H9 (cell line): ENCODE results near the gene IQGAP2. TPM values are rescaled to one million over a fixed set of nuclear protein-coding genes. Genes with fewer than 3 reads are reported as not detected.

ENCODE experiments used
- DNase-seq: peaks from one replicate; pipeline ENCODE4 v3.0.0-alpha.2; 2017
- H2AFZ ChIP-seq: one replicate; pipeline ENCODE4 v1.6.1; 2013; ENCODE audit warnings: mild to moderate bottlenecking, low read length, control low read depth, moderate library complexity
- H2AK5ac ChIP-seq: 2 replicates; pipeline ENCODE4 v1.6.1; 2013; ENCODE audit warnings: low read length, control low read depth, mixed read lengths; ENCODE audit not compliant: insufficient read length
- H2BK120ac ChIP-seq: one replicate; pipeline ENCODE4 v1.6.1; 2013; ENCODE audit warnings: low read depth, mild to moderate bottlenecking, low read length, control low read depth, inconsistent platforms; ENCODE audit not compliant: poor library complexity, severe bottlenecking
- H2BK12ac ChIP-seq: 2 replicates; pipeline ENCODE4 v1.6.1; 2013; ENCODE audit warnings: low read length, control low read depth, mixed read lengths, low read depth; ENCODE audit not compliant: insufficient read length
- H2BK15ac ChIP-seq: 2 replicates; pipeline ENCODE4 v1.6.1; 2013; ENCODE audit warnings: low read depth, low read length, control low read depth
- H2BK20ac ChIP-seq: one replicate; pipeline ENCODE4 v1.6.1; 2013; ENCODE audit warnings: low read depth, mild to moderate bottlenecking, low read length, control low read depth, inconsistent platforms; ENCODE audit not compliant: poor library complexity, severe bottlenecking
- H2BK5ac ChIP-seq: 2 replicates; pipeline ENCODE4 v1.6.1; 2013; ENCODE audit warnings: low read length, control low read depth, mixed read lengths; ENCODE audit not compliant: insufficient read length
- H3K14ac ChIP-seq: 2 replicates; pipeline ENCODE4 v1.6.1; 2013; ENCODE audit warnings: low read length, control low read depth; ENCODE audit not compliant: insufficient read depth
- H3K18ac ChIP-seq: 2 replicates; pipeline ENCODE4 v1.6.1; 2013; ENCODE audit warnings: low read depth, mild to moderate bottlenecking, mixed read lengths, low read length, control low read depth; ENCODE audit not compliant: insufficient read length
- H3K23ac ChIP-seq: 2 replicates; pipeline ENCODE4 v1.6.1; 2013; ENCODE audit warnings: low read length, control low read depth, mixed read lengths, low read depth; ENCODE audit not compliant: insufficient read length
- H3K23me2 ChIP-seq: 2 replicates; pipeline ENCODE4 v1.6.1; 2013; ENCODE audit warnings: low read depth, mild to moderate bottlenecking, mixed read lengths, low read length, control low read depth; ENCODE audit not compliant: insufficient read length, poor library complexity, severe bottlenecking
- H3K27ac ChIP-seq: 2 replicates; pipeline ENCODE4 v1.5.1; 2013; ENCODE audit warnings: low read length, control low read depth, mixed read lengths, low read depth; ENCODE audit not compliant: insufficient read length
- H3K27me3 ChIP-seq: 2 replicates; pipeline ENCODE4 v1.6.1; 2013; ENCODE audit warnings: low read length, control low read depth, inconsistent platforms; ENCODE audit not compliant: insufficient read depth
- H3K4ac ChIP-seq: 2 replicates; pipeline ENCODE4 v1.6.1; 2013; ENCODE audit warnings: low read depth, mild to moderate bottlenecking, control low read depth, inconsistent platforms, low read length, moderate library complexity
- H3K4me1 ChIP-seq: 2 replicates; pipeline ENCODE4 v1.6.1; 2013; ENCODE audit warnings: low read length, control low read depth, inconsistent platforms; ENCODE audit not compliant: insufficient read depth
- H3K4me2 ChIP-seq: 2 replicates; pipeline ENCODE4 v1.6.1; 2013; ENCODE audit warnings: low read length, control low read depth, mixed read lengths; ENCODE audit not compliant: insufficient read length, insufficient read depth
- H3K56ac ChIP-seq: 2 replicates; pipeline ENCODE4 v1.6.1; 2013; ENCODE audit warnings: low read depth, mild to moderate bottlenecking, mixed read lengths, low read length, control low read depth; ENCODE audit not compliant: insufficient read length
- H3K79me1 ChIP-seq: 2 replicates; pipeline ENCODE4 v1.6.1; 2013; ENCODE audit warnings: low read depth, mild to moderate bottlenecking, moderate library complexity, low read length, control low read depth, inconsistent platforms; ENCODE audit not compliant: insufficient read depth, poor library complexity, severe bottlenecking
- H3K79me2 ChIP-seq: 2 replicates; pipeline ENCODE4 v1.6.1; 2013; ENCODE audit warnings: low read length, control low read depth, inconsistent platforms; ENCODE audit not compliant: insufficient read depth
- H3K9ac ChIP-seq: 2 replicates; pipeline ENCODE4 v1.6.1; 2013; ENCODE audit warnings: low read length, control low read depth, mixed read lengths; ENCODE audit not compliant: insufficient read length; ENCODE audit errors: extremely low read depth
- H3K9me3 ChIP-seq: one replicate; pipeline ENCODE4 v1.6.1; 2013; ENCODE audit warnings: low read depth, low read length, inconsistent platforms; ENCODE audit not compliant: control insufficient read depth
- H3T11ph ChIP-seq: one replicate; pipeline ENCODE4 v1.6.1; 2013; ENCODE audit warnings: mild to moderate bottlenecking, low read length, control low read depth, inconsistent platforms
- H4K20me1 ChIP-seq: one replicate; pipeline ENCODE4 v1.6.1; 2013; ENCODE audit not compliant: control insufficient read depth, insufficient read length, insufficient read depth
- H4K5ac ChIP-seq: 2 replicates; pipeline ENCODE4 v1.6.1; 2013; ENCODE audit warnings: low read depth, mild to moderate bottlenecking, mixed read lengths, low read length, control low read depth; ENCODE audit not compliant: insufficient read length
- H4K8ac ChIP-seq: replicated peaks from 2 replicates; pipeline ENCODE4 v1.6.1; 2013; ENCODE audit warnings: low read length, control low read depth, mixed read lengths, low read depth; ENCODE audit not compliant: insufficient read length
- H4K91ac ChIP-seq: 2 replicates; pipeline ENCODE4 v1.6.1; 2013; ENCODE audit warnings: low read depth, mild to moderate bottlenecking, moderate library complexity, mixed read lengths, low read length, control low read depth; ENCODE audit not compliant: insufficient read length
- H3K27ac Mint-ChIP-seq, 3 experiments: 2 replicates in 2 of 3; 3 replicates in 1 of 3; pipeline ENCODE4 v1.8.0; 2020 to 2021; ENCODE audit warnings: mixed read lengths in 3 of 3, mild to moderate bottlenecking in 1 of 3, moderate library complexity in 1 of 3
- H3K27me3 Mint-ChIP-seq: 2 replicates; pipeline ENCODE4 v1.8.0; 2021; ENCODE audit warnings: low read depth, mild to moderate bottlenecking, moderate library complexity, mixed read lengths
- H3K36me3 Mint-ChIP-seq, 3 experiments: 2 replicates in 2 of 3; 3 replicates in 1 of 3; pipeline ENCODE4 v1.8.0; 2020 to 2021; ENCODE audit warnings: low read depth in 3 of 3, mixed read lengths in 3 of 3; ENCODE audit not compliant: insufficient read depth in 1 of 3
- H3K4me1 Mint-ChIP-seq, 2 experiments: 2 replicates each; pipeline ENCODE4 v1.8.0; 2020; ENCODE audit warnings: mixed read lengths in 2 of 2
- H3K4me3 Mint-ChIP-seq, 2 experiments: 2 replicates in 1 of 2; 3 replicates in 1 of 2; pipeline ENCODE4 v1.8.0; 2020 to 2021; ENCODE audit warnings: mild to moderate bottlenecking in 2 of 2, mixed read lengths in 2 of 2, moderate library complexity in 1 of 2
- H3K9me3 Mint-ChIP-seq, 2 experiments: 2 replicates in 1 of 2; 3 replicates in 1 of 2; pipeline ENCODE4 v1.8.0; 2020; ENCODE audit warnings: mild to moderate bottlenecking in 2 of 2, mixed read lengths in 2 of 2, moderate library complexity in 1 of 2
- CTCF ChIP-seq: fragments of 200-600 bp; sonication (generic); conservative IDR thresholded peaks from 3 replicates; pipeline ENCODE4 v1.8.0; 2021; ENCODE audit warnings: antibody characterized with exemption, mild to moderate bottlenecking
- WGBS: extraction: QIAGEN DNeasy Blood & Tissue Kit; methylation state at CpG from one replicate; pipeline ENCODE4 v1.1.7; 2013; ENCODE audit warnings: missing lambda C conversion rate, low lambda C conversion rate, mixed read lengths; ENCODE audit not compliant: insufficient read length; ENCODE audit errors: extremely low coverage; 5-methylcytosine and 5-hydroxymethylcytosine counted together
- total RNA-seq: library from RNA; stranded (reverse); gene quantifications from 2 replicates; pipeline ENCODE4 v1.2.1, GENCODE V29; 2021

The IQGAP2 gene
- total RNA-seq, 1 experiment from 2014 or later: 22.5 TPM

GRCh38 chr5:76376866-76377230 is 26.2 kb upstream of the IQGAP2 start:
- H4K5ac ChIP-seq: no peak overlapping the region
- H3T11ph ChIP-seq: no peak overlapping the region
- no peak overlapping the region for H3K4me3 Mint-ChIP-seq
- no peaks in the 10 kb centered on the region for H3K23me2 ChIP-seq
- no peaks in the 10 kb centered on the region for H3K9me3 ChIP-seq
- no peak overlapping the region for H2BK120ac ChIP-seq
- no peak overlapping the region for H3K4ac ChIP-seq
- no peak overlapping the region for H3K9ac ChIP-seq
- no peak for DNase-seq
- no peak overlapping the region for H2AFZ ChIP-seq
- H2AK5ac ChIP-seq: no peak overlapping the region
- no peak overlapping the region for H2BK12ac ChIP-seq
- no peaks in the 10 kb centered on the region for H3K36me3 Mint-ChIP-seq
- H2BK15ac ChIP-seq: no peak overlapping the region
- H3K27ac ChIP-seq: no peak overlapping the region
- no peaks in the 10 kb centered on the region for H4K20me1 ChIP-seq
- no peak overlapping the region for H2BK5ac ChIP-seq
- no peaks in the 10 kb centered on the region for H3K79me1 ChIP-seq
- H3K4me1 Mint-ChIP-seq: peaks cover 13 to 14% of the 10 kb centered on the region in 2 experiments
- H3K56ac ChIP-seq: no peak overlapping the region
- H3K27ac Mint-ChIP-seq: no peak overlapping the region
- WGBS: no CpG with 5 or more reads among the region's 3 CpGs
- H3K9me3 Mint-ChIP-seq: no peaks in the 10 kb centered on the region
- no peak overlapping the region for H3K14ac ChIP-seq
- no peak for TF ChIP-seq CTCF
- no peaks in the 10 kb centered on the region for H3K27me3 Mint-ChIP-seq
- no peak overlapping the region for H4K91ac ChIP-seq
- H3K4me1 ChIP-seq: no peaks in the 10 kb centered on the region
- H4K8ac ChIP-seq: no peak overlapping the region
- no peak overlapping the region for H3K23ac ChIP-seq
- no peak overlapping the region for H3K18ac ChIP-seq
- H2BK20ac ChIP-seq: no peak overlapping the region
- H3K79me2 ChIP-seq: no peaks in the 10 kb centered on the region
- no peak overlapping the region for H3K4me2 ChIP-seq
- no peaks in the 10 kb centered on the region for H3K27me3 ChIP-seq
